ENCODE measurements around the gene TANC1.

Gene TANC1

GRCh38 chr2:159153063-159153462 is 184.6 kb downstream of the TANC1 start:
- TF ChIP-seq, protein P1, sequence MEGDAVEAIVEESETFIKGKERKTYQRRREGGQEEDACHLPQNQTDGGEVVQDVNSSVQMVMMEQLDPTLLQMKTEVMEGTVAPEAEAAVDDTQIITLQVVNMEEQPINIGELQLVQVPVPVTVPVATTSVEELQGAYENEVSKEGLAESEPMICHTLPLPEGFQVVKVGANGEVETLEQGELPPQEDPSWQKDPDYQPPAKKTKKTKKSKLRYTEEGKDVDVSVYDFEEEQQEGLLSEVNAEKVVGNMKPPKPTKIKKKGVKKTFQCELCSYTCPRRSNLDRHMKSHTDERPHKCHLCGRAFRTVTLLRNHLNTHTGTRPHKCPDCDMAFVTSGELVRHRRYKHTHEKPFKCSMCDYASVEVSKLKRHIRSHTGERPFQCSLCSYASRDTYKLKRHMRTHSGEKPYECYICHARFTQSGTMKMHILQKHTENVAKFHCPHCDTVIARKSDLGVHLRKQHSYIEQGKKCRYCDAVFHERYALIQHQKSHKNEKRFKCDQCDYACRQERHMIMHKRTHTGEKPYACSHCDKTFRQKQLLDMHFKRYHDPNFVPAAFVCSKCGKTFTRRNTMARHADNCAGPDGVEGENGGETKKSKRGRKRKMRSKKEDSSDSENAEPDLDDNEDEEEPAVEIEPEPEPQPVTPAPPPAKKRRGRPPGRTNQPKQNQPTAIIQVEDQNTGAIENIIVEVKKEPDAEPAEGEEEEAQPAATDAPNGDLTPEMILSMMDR (IDR thresholded peaks at IDR 0.05; ENCODE audit: low read length, missing control alignments): no peak
- DNase-seq (ENCODE audit: low read depth): peak; percentile 40
- no peak overlapping the region for H3K4me3 ChIP-seq (replicated peaks; ENCODE audit: low read depth, low read length)

DNA sequence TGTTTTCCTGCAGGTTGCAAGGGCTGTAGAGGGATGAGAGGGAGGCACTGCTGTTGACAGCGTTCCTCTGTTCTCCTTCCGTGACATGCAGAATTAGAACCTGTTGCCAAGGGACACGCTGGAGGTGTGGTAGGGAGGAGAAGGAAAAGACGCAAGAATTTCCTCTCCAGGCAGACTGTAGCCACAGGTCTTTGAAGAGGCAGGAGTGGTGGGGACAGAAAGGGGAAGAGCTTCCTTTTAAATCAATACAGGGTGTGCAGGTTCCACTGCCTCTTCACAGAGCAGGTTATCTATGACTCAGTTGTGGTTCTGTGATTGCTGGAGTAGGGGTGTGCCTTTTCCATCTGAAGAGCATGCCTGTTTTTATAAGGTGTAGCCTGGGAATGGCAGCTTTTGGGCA is 185.0 kb downstream of the TANC1 start:
- DNase-seq (ENCODE audit: low read depth): no peak
- TF ChIP-seq, protein P1 (IDR thresholded peaks at IDR 0.05; ENCODE audit: low read length, missing control alignments): no peak
- H3K4me3 ChIP-seq (replicated peaks; ENCODE audit: low read depth, low read length): no peak overlapping the region

DNA sequence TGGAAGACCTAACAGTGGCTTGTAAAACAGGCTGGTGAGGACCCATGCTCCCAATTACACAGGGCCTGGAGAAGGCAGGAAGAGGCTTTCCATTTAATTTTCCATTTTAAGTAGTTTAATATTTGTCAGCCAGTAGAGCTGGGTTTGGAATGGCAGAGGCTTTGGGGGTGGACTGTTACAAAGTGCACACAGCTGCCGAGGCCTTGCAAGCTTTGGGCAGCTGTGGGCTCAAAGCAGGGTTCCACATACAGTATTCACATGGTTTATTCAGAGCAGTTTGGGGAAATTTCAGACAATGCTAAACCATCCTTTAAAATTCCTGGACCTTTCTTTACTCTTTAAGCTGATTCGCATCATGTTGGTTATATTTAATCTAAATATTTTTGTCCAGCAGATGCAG is 185.5 kb downstream of the TANC1 start:
- no peak overlapping the region for H3K4me3 ChIP-seq (replicated peaks; ENCODE audit: low read depth, low read length)
- no peak for DNase-seq (ENCODE audit: low read depth)
- TF ChIP-seq, protein P1 (IDR thresholded peaks at IDR 0.05; ENCODE audit: low read length, missing control alignments): no peak

DNA sequence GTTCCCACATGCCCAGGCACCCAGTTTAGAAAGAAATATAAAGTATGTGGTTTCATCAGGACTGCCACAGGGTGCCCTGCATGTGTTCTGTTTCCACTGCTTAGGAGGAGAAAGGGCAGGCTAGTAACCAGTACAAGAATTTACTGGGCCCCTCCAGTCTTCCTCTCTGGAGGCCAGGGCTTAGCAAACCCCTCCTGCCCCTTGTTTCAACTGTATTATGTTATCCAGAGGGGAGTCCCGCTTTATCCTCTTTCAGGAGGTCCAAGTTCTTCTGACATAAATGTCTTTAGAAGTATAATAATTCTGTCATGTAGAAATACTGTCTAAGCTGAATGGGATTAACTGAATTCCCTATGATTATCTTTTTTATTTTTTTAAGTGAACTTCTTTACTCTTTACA is 185.9 kb downstream of the TANC1 start:
- TF ChIP-seq, protein P1 (IDR thresholded peaks at IDR 0.05; ENCODE audit: low read length, missing control alignments): no peak
- no peak for DNase-seq (ENCODE audit: low read depth)

DNA sequence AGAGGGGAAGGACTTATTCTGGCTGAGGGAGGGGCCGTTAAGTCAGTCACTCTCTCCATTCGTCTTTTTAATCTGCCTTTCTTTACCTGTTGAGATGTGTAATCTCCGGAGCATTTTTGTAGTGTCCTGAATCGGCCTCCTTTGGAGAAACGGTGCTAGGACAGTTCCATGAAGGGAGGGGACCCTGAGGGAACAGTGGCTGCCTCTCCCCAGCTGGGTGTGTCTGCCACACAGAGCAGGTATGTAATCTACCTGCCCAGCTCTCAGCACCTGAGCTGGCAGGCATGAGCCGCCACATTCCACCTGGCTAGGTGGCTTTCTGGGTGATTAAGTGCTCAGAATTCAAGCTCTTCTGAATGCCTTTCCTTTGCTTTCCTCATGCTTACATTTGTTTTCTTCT is 186.9 kb downstream of the TANC1 start:
- H3K4me3 ChIP-seq (replicated peaks; ENCODE audit: low read depth, low read length): no peak overlapping the region
- TF ChIP-seq, protein P1 (IDR thresholded peaks at IDR 0.05; ENCODE audit: low read length, missing control alignments): no peak
- DNase-seq (ENCODE audit: low read depth): no peak

More for the DNA sequence above, 185.9 kb downstream of the TANC1 start:
- H3K4me3 ChIP-seq (replicated peaks; ENCODE audit: low read depth, low read length): no peak overlapping the region

DNA sequence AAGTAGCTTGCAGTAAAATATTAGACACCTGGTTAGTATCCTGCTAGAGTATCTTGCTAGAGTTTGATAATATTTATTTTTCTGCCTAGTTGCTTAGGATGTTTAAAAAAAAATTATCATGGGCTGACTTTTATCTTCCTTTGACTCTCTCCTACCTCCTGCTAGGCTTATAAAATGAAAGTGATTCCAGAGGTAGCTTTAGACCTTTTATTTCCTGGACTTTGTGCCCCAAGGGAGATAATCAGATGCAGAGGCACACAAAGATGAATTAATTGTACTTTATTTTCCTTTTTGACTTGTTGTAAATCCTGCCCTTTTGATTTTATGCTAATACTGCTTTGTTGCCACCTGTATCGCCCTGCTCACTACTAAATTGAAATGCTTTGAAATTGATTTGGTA is 187.4 kb downstream of the TANC1 start:
- no peak overlapping the region for H3K4me3 ChIP-seq (replicated peaks; ENCODE audit: low read depth, low read length)
- DNase-seq (ENCODE audit: low read depth): no peak
- TF ChIP-seq, protein P1 (IDR thresholded peaks at IDR 0.05; ENCODE audit: low read length, missing control alignments): no peak

DNA sequence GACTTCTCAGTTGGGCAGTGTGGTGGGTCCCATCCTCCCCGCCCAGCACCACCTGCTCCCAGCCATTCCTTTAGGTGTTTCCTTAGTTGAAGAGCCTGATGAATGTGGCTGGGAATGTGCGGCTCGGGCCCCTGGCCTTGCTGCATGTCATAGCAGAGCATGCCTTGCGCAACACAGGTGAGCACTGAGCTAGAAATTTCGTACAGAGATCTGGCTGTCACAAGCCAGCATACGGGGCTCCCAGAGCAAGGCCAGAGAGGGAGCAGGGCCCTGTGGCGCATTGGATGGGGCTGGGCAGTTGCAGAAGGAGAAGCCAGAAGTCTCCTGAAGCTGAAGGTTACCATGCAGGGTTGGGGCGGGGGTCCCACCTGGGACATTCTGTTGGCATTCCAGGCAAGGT is 188.4 kb downstream of the TANC1 start:
- H3K4me3 ChIP-seq (replicated peaks; ENCODE audit: low read depth, low read length): no peak overlapping the region
- TF ChIP-seq, protein P1 (IDR thresholded peaks at IDR 0.05; ENCODE audit: low read length, missing control alignments): no peak
- no peak for DNase-seq (ENCODE audit: low read depth)
